ENCODE data around the gene HAT1.
"Not testable (repeated sequence)": the region's sequence is repeated elsewhere in the genome, so short reads cannot be mapped to it uniquely, and the experiment has no call there.

The HAT1 gene

DNA sequence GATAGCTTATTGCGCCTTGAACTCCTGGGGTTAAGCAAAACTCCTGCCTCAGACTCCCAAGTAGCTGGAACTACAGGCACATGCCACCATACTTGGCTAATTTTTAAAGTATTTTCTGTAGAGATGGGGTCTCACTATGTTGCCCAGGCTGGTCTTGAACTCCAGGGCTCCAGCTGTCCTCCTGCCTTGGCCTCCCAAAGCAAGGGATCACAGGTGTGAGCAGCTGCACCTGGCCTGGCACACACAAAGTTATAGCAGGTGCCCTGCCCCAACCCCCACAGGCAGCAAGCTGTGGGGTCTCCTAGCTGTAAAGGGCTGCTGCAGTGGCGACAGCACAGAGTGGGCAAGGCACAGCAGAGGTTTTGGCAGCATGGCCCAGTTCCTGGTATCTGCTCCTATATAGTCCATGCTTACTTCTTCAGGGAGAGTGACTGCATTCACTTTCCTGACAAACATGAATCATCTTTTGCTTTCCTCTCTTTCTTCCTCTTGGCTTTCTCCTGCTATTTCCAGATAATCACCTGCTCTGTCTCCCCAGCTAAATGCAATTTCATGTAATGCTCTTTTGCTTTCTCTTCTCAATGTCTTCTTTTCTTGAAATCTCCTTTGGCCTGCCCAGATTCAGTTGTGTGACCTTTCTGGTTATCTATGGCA, 50.2 kb downstream of the HAT1 start:
- TF ChIP-seq ZNF274 (IDR thresholded peaks at IDR 0.05; ENCODE audit: low read depth, low read length), result no peak
- no peak overlapping the region for H3K4me3 ChIP-seq (ENCODE audit: low read length)

DNA sequence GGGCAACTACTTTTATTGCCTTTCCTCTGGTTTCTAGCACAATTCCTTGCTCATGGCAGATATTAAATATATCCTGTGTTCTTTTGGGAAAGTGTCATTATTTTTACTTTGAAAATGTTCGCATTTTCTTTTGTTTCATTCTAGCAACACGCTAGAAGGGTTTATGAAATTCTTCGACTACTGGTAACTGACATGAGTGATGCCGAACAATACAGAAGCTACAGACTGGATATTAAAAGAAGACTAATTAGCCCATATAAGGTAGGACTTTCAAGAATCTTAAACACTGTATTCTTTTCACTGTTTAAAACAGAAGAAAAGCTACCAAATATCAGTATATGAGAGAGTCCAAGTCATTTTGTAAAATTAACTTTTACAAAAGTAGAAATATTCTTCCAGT, 56.8 kb downstream of the HAT1 start:
- no peak for TF ChIP-seq ZNF274 (IDR thresholded peaks at IDR 0.05; ENCODE audit: low read depth, low read length)
- H3K4me3 ChIP-seq (ENCODE audit: low read length), result no peak overlapping the region

DNA sequence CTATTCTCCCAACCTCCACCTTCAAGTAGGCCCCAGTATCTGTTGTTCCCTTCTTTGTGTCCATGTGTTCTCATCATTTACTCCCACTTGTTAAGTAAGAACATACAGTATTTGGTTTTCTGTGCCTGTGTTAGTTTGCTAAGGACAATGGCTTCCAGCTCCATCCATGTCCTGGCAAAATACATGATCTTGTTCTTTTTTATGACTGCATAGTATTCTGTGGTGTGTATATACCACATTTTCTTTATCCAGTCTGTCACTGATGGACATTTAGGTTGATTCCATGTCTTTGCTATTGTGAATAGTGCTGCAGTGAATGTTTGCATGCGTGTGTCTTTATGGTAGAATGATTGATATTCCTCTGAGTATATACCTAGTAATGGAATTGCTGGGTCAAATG, 61.7 kb downstream of the HAT1 start:
- H3K4me3 ChIP-seq (ENCODE audit: low read length), result not testable (repeated sequence)

DNA sequence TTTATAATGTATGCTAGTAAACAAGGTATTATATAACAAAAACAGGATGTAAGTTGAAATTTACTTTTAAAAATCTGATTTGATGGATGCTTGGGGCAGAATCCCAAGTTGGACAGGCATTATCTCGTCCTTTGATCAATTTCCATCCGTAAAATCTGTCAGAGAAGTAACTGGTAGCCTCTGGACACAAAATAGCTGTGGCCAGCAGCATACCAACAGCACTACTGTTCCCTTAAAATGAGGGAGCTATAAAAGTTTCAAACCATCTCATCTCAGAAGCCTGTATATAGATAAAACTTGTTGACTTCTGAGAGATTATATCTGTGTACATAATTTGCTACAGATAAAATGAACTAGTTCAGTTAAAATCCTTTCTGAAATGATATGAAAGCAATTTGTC, 62.8 kb downstream of the HAT1 start:
- no peak overlapping the region for H3K4me3 ChIP-seq (ENCODE audit: low read length)
- no peak for TF ChIP-seq ZNF274 (IDR thresholded peaks at IDR 0.05; ENCODE audit: low read depth, low read length)

DNA sequence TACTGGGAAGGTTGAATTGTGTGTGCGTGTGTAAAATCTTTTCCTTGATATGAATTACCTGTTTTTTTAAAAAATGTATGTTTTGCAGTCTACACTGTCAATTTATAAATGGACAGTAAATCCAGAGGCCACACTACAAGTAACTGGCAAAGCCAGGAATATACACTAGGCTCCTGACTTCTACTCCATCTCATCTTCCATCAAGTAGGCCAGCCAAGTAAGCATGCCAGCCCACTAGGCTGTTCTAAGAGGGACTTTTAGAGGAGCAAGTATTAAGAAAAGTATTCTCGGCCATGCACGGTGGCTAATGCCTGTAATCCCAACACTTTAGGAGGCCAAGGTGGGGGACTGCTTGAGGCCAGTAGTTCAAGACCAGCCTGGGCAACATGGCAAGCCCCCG, 64.5 kb downstream of the HAT1 start:
- TF ChIP-seq ZNF274 (IDR thresholded peaks at IDR 0.05; ENCODE audit: low read depth, low read length), result no peak
- no peak overlapping the region for H3K4me3 ChIP-seq (ENCODE audit: low read length)

DNA sequence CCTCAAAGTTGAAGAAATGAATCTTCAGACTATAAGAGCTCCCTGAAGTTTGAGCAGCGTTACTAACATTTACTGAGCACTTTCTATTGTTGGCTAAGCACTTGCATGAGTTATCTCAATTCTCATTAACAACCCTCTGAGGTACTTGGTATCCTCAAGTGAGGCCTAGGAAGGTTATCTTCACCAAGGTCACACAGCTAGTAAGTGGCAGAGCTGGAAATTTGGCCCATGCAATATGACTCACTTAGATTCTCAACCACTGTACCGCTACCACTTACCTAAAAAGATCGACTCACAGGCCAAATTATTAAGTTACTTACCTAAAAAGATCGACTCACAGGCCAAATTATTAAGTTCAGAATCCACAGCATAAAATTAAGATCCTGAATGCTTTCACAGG, 68.8 kb downstream of the HAT1 start:
- no peak for TF ChIP-seq ZNF274 (IDR thresholded peaks at IDR 0.05; ENCODE audit: low read depth, low read length)
- H3K4me3 ChIP-seq (ENCODE audit: low read length), result no peak overlapping the region

DNA sequence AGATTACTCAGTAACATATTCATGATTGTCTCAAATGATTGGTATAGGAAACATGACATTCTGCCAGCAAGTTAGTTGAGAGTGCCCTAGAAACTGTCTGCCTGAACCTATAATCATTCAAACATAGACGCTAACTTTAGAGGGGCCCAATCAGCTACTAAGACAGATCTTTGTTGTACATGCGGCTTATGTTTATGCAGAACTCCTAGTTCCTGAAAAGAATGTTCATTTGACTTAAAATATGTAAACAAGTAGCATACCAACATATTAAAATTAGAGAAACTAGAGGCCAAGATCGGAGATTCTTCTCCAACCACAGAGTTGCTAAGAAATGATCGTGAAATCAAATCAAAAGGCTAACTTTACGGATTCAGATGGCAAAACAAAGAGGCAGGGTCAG, 73.3 kb downstream of the HAT1 start:
- TF ChIP-seq ZNF274 (IDR thresholded peaks at IDR 0.05; ENCODE audit: low read depth, low read length), result no peak
- H3K4me3 ChIP-seq (ENCODE audit: low read length), result no peak overlapping the region

DNA sequence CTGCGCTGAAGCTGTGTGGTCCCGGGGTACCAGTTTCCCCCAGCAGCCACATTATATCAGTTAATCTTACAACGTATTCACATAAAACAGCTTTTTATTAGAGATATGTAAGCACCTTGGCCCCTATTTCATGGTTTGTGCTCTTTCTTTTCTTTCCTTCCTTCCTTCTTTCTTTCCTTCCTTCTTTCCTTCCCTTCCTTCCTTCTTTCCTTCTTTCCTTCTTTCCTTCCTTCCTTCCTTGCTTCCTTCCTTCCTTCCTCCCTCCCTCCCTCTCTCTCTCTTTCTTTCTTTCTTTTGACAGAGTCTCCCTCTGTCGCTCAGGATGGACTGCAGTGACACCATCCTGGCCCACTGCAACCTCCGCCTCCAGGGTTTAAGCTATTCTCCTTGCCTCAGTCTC, 73.8 kb downstream of the HAT1 start:
- H3K4me3 ChIP-seq (ENCODE audit: low read length), result no peak overlapping the region
- TF ChIP-seq ZNF274 (IDR thresholded peaks at IDR 0.05; ENCODE audit: low read depth, low read length), result no peak

DNA sequence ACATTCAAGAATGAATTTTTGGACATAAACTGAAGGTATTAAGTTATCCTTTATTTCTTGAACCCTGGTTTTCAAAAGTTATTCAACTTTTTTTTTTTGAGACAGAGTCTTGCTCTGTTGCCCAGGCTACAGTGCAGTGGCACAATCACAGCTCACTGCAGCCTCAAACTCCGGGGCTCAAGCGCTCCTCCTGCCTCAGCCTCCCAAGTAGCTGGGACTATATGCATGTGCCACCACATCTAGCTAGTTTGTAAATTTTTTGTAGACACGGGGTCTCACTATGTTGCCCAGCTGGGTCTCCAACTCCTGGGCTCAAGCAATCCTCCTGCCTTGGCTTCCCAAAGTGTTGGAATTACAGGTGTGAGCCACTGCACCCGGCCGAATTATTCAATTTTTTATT, 74.8 kb downstream of the HAT1 start:
- not testable (repeated sequence) for H3K4me3 ChIP-seq (ENCODE audit: low read length)

DNA sequence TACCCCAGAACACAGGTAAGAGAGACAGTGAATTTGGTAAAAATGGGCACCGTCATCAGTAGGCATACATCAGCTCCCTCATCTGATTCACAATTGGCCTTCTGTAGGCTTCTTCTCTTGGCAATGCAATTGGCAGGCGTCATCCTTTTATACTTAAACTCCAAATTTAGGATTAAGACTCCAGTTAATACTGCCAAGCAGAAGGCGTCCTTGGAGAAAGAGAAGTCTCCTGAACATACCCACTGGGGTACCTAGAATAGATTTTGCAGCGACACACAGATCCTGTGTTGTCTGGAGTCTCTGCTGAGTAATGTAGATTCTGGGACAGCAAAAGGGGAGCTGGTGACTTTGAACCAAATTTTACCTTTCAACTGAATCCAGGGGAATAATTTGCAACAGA, 76.9 kb downstream of the HAT1 start:
- peak overlapping the region; percentile 99 for H3K4me3 ChIP-seq (ENCODE audit: low read length)
- no peak for TF ChIP-seq ZNF274 (IDR thresholded peaks at IDR 0.05; ENCODE audit: low read depth, low read length)

DNA sequence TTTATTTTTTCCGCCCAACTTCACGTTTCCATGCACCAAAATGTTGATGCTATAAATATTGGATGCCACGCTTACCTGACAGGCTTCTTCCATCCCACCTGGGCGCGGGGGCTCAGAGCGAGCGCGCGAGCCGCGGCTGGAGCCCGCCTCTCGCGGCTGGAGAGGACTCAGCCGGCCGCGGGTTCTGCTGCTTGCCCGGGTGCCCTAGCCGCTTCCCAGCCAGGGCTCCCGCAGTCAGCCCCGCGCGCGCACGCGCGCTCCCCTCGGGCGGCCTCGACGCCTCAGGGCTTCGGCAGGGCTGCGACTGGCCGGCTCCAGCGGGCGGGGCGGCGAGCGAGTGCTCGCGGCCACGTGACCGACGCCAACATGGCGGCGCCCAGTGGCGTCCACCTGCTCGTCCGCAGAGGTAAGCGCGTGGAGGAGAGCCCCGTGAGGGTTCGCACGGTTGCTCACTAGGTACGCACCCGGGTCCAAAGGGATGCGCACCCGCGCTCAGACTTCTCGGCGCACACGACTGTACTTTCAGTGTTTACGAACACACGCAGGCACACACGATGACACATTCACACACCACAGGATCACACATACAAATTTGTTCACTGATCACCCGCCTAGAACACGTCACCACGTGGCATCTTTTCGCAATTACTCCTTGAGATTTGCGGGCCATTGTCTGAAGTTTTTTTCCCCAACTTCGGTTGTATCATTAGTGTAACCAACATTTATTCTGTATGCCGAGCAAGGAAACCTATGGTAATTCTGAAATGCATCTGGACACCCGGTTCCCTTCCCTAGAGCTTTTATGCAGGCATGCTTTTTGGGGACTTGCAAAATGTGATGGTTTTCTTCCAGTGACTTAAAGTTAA, 77.6 kb downstream of the HAT1 start, which contains the start of gene METAP1D:
Gene METAP1D (plus strand): TSS at position 350 of the 866 bp plus-strand sequence. CDS start 17 bp downstream, at position 367.
- no peak for TF ChIP-seq ZNF274 (IDR thresholded peaks at IDR 0.05; ENCODE audit: low read depth, low read length)

DNA sequence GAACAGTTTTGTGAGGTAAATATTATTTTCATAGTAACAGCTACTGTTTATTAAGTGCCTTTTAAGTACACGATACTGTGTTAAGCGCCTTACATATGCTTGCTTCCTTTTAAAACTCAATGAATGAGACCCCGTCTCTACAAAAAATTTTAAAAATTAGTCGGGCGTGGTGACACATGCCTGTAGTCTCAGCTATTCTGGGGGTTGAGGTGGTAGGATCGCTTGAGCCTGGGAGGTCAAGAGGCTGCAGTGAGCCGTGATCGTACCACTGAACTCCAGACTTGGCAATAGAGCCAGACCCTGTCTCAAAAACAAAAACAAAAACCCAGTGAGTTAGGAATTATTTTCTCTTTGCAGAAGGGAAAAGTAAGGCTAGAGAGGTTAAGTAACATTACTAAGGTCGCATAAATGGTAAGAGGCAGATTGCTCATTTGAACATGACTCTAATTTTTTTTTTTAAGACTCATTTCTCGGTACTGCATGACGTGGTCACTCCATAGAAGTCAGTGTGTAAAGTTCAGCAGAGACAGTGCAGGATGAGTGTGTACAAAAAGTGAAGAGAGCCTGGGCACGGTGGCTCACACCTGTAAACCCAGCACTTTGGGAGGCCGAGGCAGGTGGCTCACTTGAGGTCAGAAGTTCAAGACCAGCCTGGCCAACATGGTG, 78.6 kb downstream of the HAT1 start:
- peak overlapping the region; percentile 99; the same call in 1 of the 2 replicates for H3K4me3 ChIP-seq (ENCODE audit: low read length)
- TF ChIP-seq ZNF274 (IDR thresholded peaks at IDR 0.05; ENCODE audit: low read depth, low read length), result no peak

More for the DNA sequence above, 77.6 kb downstream of the HAT1 start, which contains the start of gene METAP1D:
- H3K4me3 ChIP-seq (ENCODE audit: low read length), result peak within 1 kb of the TSS; percentile 99

DNA sequence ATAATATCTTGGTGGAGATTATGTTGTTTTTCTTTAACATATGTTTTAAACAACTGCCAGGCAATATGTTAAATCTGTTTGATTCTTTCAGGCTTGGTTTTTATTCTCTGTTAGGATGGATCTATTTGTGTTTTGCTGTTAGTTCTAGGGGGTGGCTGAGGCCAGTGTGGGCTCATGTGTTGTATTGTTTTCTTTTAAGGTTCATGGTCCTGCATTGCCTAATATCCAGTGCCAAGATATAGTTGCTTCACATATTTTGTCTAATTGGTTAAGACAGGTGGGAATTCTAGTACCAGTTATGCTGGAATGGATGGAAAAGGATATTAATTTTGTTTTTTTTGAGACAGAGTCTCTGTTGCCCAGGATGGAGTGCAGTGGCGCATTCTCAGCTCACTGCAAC, 85.1 kb downstream of the HAT1 start:
- TF ChIP-seq ZNF274 (IDR thresholded peaks at IDR 0.05; ENCODE audit: low read depth, low read length), result no peak
- H3K4me3 ChIP-seq (ENCODE audit: low read length), result no peak overlapping the region

DNA sequence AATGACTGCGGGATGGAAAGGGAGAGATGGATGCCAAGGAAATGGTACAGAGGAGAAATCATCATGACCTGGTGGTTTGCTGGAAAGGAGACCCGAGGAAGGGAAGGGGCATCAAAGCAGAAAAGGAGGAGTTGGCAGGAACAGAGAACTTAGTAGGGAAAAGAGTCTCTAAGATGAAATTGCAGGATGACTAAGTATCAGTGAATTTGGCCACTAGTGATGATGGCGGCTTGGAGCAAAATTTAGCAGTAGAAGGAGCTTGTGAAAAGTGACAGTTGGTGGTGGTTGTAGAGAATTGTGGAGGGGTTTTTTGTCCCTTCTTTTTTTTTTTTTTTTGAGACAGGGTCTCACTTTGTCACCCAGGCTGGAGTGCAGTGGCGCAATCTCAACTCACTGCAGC, 87.6 kb downstream of the HAT1 start:
- H3K4me3 ChIP-seq (ENCODE audit: low read length), result no peak overlapping the region
- no peak for TF ChIP-seq ZNF274 (IDR thresholded peaks at IDR 0.05; ENCODE audit: low read depth, low read length)

Measured in GM08714 (cell line).